Aorta (tissue), 5 donors: Measurements from ENCODE around the gene FCHSD2. TPM values are rescaled to one million over a fixed set of nuclear protein-coding genes. Genes with fewer than 3 reads are reported as not detected.
"Not testable (repeated sequence)": the region's sequence is repeated elsewhere in the genome, so short reads cannot be mapped to it uniquely, and the experiment has no call there.

Source experiments
- ATAC-seq: fragments of 200-7000 bp; cut with Tn5 transposase; one replicate; pipeline ENCODE4 v1.9.1; 2022; ENCODE audit warnings: moderate library complexity; ENCODE audit not compliant: low FRiP score
- DNase-seq, 2 donors: peaks; one replicate each; pipeline ENCODE4 v3.0.0-alpha.2; 2020
- H3K27ac ChIP-seq, 2 donors: one replicate each; pipeline ENCODE4 v1.5.1; 2013; ENCODE audit warnings: low read length in 2 of 2, mild to moderate bottlenecking in 2 of 2, moderate library complexity in 2 of 2, control low read depth in 1 of 2, inconsistent platforms in 1 of 2, low read depth in 1 of 2
- H3K27me3 ChIP-seq, 2 donors: one replicate each; pipeline ENCODE4 v1.6.1; 2013; ENCODE audit warnings: control low read depth in 1 of 2, low read length in 1 of 2, mild to moderate bottlenecking in 1 of 2, moderate library complexity in 1 of 2; ENCODE audit not compliant: insufficient read depth in 2 of 2, control insufficient read depth in 1 of 2
- H3K36me3 ChIP-seq, 2 donors: one replicate each; pipeline ENCODE4 v1.6.1; 2013; ENCODE audit warnings: control low read depth in 1 of 2, low read length in 1 of 2, mild to moderate bottlenecking in 1 of 2; ENCODE audit not compliant: insufficient read depth in 2 of 2, control insufficient read depth in 1 of 2
- H3K4me1 ChIP-seq, 2 donors: one replicate each; pipeline ENCODE4 v1.6.1; 2013; ENCODE audit warnings: low read length in 2 of 2, control low read depth in 1 of 2, mild to moderate bottlenecking in 1 of 2, moderate library complexity in 1 of 2; ENCODE audit not compliant: insufficient read depth in 2 of 2, control insufficient read depth in 1 of 2
- H3K4me3 ChIP-seq, 2 donors: one replicate each; pipeline ENCODE4 v1.5.1; 2013; ENCODE audit warnings: low read length in 2 of 2, control low read depth in 1 of 2, mild to moderate bottlenecking in 1 of 2
- H3K9me3 ChIP-seq: one replicate; pipeline ENCODE4 v1.6.1; 2013; ENCODE audit warnings: mild to moderate bottlenecking, low read length; ENCODE audit not compliant: control insufficient read depth
- WGBS, 2 donors: extraction: QIAGEN DNeasy Blood & Tissue Kit; methylation state at CpG; one replicate each; pipeline ENCODE4 v1.1.7; 2013; 5-methylcytosine and 5-hydroxymethylcytosine counted together
- intact Hi-C, 2 donors: fragments of 100-400 bp; cut with DNase I; formaldehyde crosslinking; loops; one replicate each; pipeline versions ENCODE4 v1.14.2 to v1.15.0; 2022
- polyA plus RNA-seq, 2 donors: library from polyadenylated mRNA; stranded (reverse); fragments of 200-250 nt; gene quantifications; one replicate each; pipeline ENCODE4 v1.2.3, GENCODE V29; 2013
- total RNA-seq, 2 donors: library from RNA; stranded (reverse); fragmentation: NEBNext Ultra II Directional; extraction: Animal tissue kit (Norgen Biotek cat#: 25700); gene quantifications; one replicate each; pipeline ENCODE4 v1.2.1, GENCODE V29; 2021
- donor health status: healthy with polysubstance abuse.
- donor health status: Bipolar disorder and iron deficiency.
- donor health status: DM: no; HTN: no; CAD: no.
- donor health status: DM: no; HTN: no; CAD: no.
- donor health status: DM: yes; HTN: yes; CAD: no.

Gene FCHSD2
- total and polyA plus RNA-seq, 4 donors: 34.4 to 107 (median 62.2) TPM

GRCh38 chr11:72831521-72832300, 310.4 kb downstream of the FCHSD2 start:
- Histone ChIP-seq H3K4me3 (no peak overlapping the region), H3K27ac (peak overlapping the region; percentile 85 to 91), H3K27me3 (no peaks in the 10 kb centered on the region), H3K36me3 (no peaks in the 10 kb centered on the region), H3K9me3 (no peaks in the 10 kb centered on the region), H3K4me1 (peaks cover 7 to 12% of the 10 kb centered on the region in 2 donors)
- ATAC-seq (peak; percentile 88), DNase-seq (peak; percentile 88 to 94)
- intact Hi-C loops: loop anchor here (1.0 to 5.0 kb wide), 3 partner anchors 347 to 411 kb away; no protein-coding TSS in a partner anchor
- WGBS, 2 donors: 17 to 23% methylated on average over 13 of the region's 13 CpGs

GRCh38 chr11:72829884-72830533, 312.1 kb downstream of the FCHSD2 start:
- Histone ChIP-seq H3K9me3 (no peaks in the 10 kb centered on the region), H3K27ac (no peak overlapping the region), H3K4me3 (no peak overlapping the region), H3K4me1 (peaks cover 6 to 7% of the 10 kb centered on the region in 2 donors), H3K36me3 (no peaks in the 10 kb centered on the region), H3K27me3 (no peaks in the 10 kb centered on the region)
- 78 to 90% methylated on average over 3 to 5 of the region's 5 CpGs for WGBS, 2 donors
- DNase-seq (peak in 1 of 2 donors; percentile 72), ATAC-seq (no peak)
- intact Hi-C loops: loop anchor here (5.0 to 10.0 kb wide), 2 partner anchors 412 to 415 kb away; no protein-coding TSS in a partner anchor

GRCh38 chr11:72829178-72829577, 312.9 kb downstream of the FCHSD2 start:
- Histone ChIP-seq H3K9me3 (no peaks in the 10 kb centered on the region), H3K27me3 (no peaks in the 10 kb centered on the region), H3K36me3 (no peaks in the 10 kb centered on the region), H3K4me1 (peaks cover 6 to 7% of the 10 kb centered on the region in 2 donors), H3K4me3 (no peak overlapping the region), H3K27ac (no peak overlapping the region)
- ATAC-seq: no peak
- peak; percentile 46 to 68 for DNase-seq
- intact Hi-C loops: loop anchor here in 1 of 2 donors (10.0 kb wide), 1 partner anchor 416 kb away; no protein-coding TSS in a partner anchor
- 88 to 89% methylated on average over 13 of the region's 13 CpGs for WGBS, 2 donors

GRCh38 chr11:72828692-72829101, 313.4 kb downstream of the FCHSD2 start:
- Histone ChIP-seq H3K27me3 (no peaks in the 10 kb centered on the region), H3K27ac (no peak overlapping the region), H3K9me3 (no peaks in the 10 kb centered on the region), H3K4me1 (peaks cover 6 to 7% of the 10 kb centered on the region in 2 donors), H3K4me3 (no peak overlapping the region), H3K36me3 (no peaks in the 10 kb centered on the region)
- DNase-seq (no peak), ATAC-seq (no peak)
- intact Hi-C loops: loop anchor here in 1 of 2 donors (10.0 kb wide), 1 partner anchor 416 kb away; no protein-coding TSS in a partner anchor
- WGBS, 2 donors: 82 to 83% methylated on average over 7 of the region's 7 CpGs

GRCh38 chr11:72828081-72828567, 314.0 kb downstream of the FCHSD2 start:
- WGBS, 2 donors: 75 to 78% methylated on average over 11 of the region's 11 CpGs
- H3K27me3 ChIP-seq: no peaks in the 10 kb centered on the region
- no peaks in the 10 kb centered on the region for H3K9me3 ChIP-seq
- no peak overlapping the region for H3K4me3 ChIP-seq
- H3K4me1 ChIP-seq: peaks cover 6 to 7% of the 10 kb centered on the region in 2 donors
- intact Hi-C loops: loop anchor here in 1 of 2 donors (10.0 kb wide), 1 partner anchor 417 kb away; no protein-coding TSS in a partner anchor
- H3K36me3 ChIP-seq: no peaks in the 10 kb centered on the region
- ATAC-seq (no peak), DNase-seq (peak in 1 of 2 donors; percentile 70)
- H3K27ac ChIP-seq: no peak overlapping the region

GRCh38 chr11:72827656-72828055, 314.5 kb downstream of the FCHSD2 start:
- WGBS, 2 donors: 84 to 85% methylated on average over 11 of the region's 11 CpGs
- DNase-seq: peak in 1 of 2 donors; percentile 26
- H3K9me3 ChIP-seq, ATAC-seq, H3K36me3 ChIP-seq, H3K27ac ChIP-seq, H3K27me3 ChIP-seq, H3K4me1 ChIP-seq, H3K4me3 ChIP-seq: not testable (repeated sequence)
- intact Hi-C loops: loop anchor here in 1 of 2 donors (10.0 kb wide), 1 partner anchor 417 kb away; no protein-coding TSS in a partner anchor

- ATAC-seq (no peak), DNase-seq (no peak)
- H3K4me3 ChIP-seq: no peak overlapping the region
- H3K9me3 ChIP-seq: no peaks in the 10 kb centered on the region
- no peak overlapping the region for H3K27ac ChIP-seq
- H3K36me3 ChIP-seq: no peaks in the 10 kb centered on the region
- H3K27me3 ChIP-seq: no peaks in the 10 kb centered on the region
- 78 to 79% methylated on average over 8 of the region's 8 CpGs for WGBS, 2 donors
- peaks cover 2 to 5% of the 10 kb centered on the region in 2 donors for H3K4me1 ChIP-seq
- intact Hi-C loops: loop anchor here in 1 of 2 donors (10.0 kb wide), 1 partner anchor 418 kb away; no protein-coding TSS in a partner anchor
Observed at GRCh38 chr11:72826942-72827480, 315.1 kb downstream of the FCHSD2 start.

- intact Hi-C loops: loop anchor here in 1 of 2 donors (10.0 kb wide), 1 partner anchor 418 kb away; no protein-coding TSS in a partner anchor
- 81 to 88% methylated on average over 15 of the region's 15 CpGs for WGBS, 2 donors
- Histone ChIP-seq H3K27ac (no peak overlapping the region), H3K36me3 (no peaks in the 10 kb centered on the region), H3K9me3 (no peaks in the 10 kb centered on the region), H3K4me1 (no peaks in the 10 kb centered on the region), H3K27me3 (no peaks in the 10 kb centered on the region), H3K4me3 (no peak overlapping the region)
- DNase-seq (no peak), ATAC-seq (no peak)
Observed at GRCh38 chr11:72826191-72826941, 315.8 kb downstream of the FCHSD2 start.
